LoVo (cell line): ENCODE measurements around the gene LRCH1.

Experiments
- DNase-seq: peaks from one replicate; pipeline ENCODE4 v3.0.0-alpha.2; 2016; ENCODE audit warnings: low spot score

LRCH1 gene

DNA sequence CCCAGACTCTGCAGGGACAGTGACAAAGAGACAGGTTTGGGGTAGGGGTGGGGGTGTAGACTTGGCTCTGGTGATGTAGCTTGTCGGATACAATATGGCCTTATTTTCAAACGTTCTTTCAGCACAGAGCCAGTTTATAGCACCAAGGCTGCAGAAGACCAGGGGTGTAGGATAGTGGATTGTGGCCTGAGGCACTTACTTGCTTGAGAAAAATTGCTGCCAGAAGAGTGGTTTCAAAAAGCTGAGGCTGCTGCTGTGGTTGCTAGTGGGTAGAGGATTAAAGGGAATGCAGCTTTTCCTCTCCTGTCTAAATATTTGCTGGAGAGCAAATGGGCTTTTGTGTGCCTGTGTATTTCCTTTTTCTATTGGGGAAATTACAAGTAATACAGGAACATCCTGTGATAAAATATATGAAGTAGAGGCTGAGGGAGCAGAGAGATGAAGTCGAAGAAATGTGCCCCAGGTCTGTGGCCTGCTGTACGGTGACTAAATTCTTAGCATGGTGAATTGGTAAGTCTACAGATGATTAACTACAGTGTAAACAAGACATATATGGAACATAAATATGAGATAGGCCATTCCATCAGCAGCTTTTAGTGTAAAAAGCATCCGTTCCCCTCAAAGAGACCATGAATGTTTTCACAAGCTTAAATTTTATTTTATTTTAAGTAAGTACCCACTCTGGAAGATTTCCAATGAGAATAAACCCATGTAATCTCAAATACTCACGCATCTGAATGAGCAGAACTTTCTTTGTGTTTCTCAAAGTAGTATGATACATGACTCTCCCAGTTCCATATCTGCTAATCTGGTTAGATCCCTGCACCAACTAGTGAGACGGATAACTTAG lies 112.9 kb downstream of the LRCH1 start:
- DNase-seq: peak; percentile 36

DNA sequence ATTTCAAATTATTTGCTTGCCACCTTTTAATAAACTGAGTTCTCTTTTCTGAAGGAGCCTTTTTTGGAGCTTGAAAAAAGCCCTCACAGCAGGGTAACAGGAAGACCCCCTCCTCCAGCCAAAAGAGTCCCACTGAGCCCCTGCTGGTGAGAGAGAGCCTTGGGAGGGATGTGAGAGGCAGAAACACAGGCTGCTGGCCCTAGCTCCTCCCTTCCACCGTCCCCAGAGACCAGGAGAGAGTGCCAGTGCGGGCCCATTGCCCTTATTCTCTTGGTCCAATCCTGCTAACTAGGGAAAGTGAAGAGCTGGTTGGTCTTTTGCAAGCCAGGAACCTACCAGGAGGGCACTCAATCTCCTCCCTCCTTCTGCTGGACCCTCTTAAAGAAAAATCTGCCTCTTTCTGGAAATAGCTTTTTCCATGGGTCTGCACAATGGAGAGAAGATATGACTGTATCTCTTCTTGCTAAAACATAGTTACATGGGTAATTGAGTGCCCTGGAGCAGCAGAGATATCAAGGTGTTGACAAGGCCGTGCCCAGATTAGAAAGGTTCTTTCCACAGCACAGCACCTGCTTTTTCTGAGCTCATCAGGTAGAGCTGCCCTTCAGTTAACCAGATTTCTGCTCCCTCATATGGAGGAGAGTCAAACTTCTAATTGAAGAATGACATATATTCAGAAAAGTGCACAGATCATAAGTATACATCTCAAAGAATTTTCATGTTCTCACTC lies 113.9 kb downstream of the LRCH1 start:
- no peak for DNase-seq

DNA sequence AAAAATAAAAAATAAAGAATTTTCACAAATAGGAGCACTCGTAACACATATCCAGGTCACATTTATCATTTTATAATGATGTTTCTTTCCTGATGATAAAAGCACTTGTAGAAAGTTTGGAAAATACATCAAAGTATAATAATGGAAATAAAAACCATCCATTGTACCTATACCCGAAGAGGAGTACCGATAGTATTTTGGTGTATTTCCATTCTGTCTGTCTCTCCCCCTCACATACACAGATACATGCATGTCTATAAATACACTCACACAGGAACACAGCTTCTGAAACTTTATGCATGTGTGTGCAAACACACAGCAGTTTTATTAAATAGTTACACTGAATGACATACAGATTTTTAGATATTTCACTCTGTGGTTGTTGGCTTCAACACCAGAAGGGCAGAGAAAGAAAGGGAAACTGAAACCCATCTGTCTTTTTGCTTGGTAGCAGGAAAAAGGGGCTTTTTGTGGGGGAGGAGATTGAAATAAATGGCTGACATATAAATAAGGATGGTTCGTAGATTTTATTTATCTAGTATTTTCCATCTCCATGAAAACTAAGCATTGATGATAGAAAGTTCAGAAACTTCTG lies 114.8 kb downstream of the LRCH1 start:
- no peak for DNase-seq

DNA sequence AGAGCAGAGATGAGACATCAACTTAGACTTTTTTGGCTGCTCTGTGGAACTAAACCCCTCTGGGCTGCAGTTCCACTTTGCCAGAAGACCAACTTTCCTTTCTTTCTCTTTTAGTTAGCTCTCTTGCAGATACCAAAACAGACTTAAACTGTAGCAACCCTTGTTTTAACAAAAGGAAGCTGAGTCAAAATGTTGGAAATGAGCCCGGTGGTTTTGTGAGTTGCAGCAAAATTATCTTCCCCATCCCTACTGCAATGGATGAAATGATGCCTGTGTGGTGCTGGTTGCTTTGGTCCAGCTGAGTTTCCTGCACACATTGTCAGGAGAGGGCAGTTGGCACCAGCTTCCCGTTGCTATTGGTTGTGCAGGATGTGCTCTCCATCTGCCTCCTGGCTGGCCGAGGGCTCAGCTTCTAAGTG lies 115.3 kb downstream of the LRCH1 start:
- no peak for DNase-seq

DNA sequence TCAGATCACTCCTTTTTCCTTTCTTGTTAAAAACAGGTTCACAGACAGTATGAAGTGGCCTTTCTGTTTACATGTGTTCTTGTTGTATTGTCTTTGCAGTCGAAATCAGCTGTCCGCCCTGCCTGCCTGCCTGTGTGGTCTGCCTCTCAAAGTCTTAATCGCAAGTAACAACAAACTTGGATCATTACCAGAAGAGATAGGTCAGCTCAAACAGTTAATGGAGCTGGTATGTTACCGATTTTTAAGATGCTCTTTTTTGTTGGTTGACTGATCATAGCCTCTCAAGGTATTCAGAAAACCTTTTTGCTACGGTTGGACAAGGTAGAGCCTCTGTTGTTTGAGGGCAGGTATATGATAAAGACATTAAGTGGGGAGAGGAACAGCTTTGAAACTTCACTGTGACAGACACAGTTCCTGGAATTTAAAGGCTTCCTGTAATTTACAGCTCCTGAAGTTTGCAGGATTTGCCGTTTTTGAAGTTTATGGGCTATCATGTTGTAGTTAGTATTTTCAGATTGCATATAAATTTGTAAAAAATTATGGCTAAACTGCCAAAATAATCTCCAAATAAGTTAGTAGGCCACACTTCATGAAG lies 116.1 kb downstream of the LRCH1 start:
- DNase-seq: no peak

- DNase-seq: no peak
These were observed 119.5 kb downstream of the LRCH1 start for GRCh38 chr13:46672338-46673090.

- DNase-seq: no peak
These were observed 122.0 kb downstream of the LRCH1 start for GRCh38 chr13:46675016-46675415.

DNA sequence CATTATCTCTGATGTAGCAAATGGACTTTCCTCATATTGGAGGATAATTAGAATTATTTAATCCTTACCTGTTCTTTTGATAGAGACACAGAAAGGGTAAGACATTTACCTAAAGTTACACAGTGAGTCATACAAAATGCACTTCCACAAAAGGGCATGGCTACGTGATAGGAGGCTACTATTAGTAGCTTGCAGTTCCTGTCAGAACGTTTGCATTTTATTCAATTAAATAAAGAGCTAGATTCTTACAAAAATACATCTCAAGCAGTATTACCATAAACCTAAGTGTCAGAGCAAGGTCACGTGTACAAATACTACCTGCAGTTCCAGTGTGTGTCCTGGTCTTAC lies 123.4 kb downstream of the LRCH1 start:
- no peak for DNase-seq

DNA sequence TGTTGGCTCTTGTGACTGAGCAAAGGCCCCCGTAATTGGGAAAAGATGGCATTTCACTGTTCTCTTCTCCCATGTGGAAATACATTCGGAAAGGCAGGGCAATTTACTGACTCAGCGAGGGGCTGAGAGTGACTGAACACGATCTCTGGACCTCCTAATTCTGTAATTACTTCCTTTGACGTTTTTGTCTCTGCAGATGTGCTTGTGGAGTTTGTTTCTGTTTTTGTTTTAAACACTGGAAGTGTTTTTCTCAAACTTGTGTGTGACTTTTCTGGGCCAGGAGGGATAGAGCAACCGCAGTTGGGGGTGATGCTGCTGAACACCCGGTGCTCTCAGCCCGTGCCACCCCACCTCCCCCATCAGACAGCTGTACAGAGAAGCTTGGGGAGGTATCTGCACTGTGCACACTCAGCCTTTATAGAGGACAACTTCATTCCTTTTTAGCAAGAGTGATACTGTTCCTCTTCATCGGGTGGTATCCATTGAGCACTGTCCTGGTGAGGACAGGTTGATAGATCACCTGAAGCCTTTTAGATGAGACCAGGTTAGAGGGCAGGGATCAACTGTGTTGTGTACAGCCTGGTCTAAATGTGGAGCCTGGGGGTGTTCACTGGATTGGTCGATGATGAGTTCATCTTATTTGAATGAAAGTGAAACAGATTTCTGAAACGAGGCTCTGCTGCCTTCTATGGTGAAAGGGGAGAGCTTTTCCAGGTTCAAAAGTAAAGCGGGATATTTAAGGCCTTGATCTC lies 126.6 kb downstream of the LRCH1 start:
- no peak for DNase-seq

DNA sequence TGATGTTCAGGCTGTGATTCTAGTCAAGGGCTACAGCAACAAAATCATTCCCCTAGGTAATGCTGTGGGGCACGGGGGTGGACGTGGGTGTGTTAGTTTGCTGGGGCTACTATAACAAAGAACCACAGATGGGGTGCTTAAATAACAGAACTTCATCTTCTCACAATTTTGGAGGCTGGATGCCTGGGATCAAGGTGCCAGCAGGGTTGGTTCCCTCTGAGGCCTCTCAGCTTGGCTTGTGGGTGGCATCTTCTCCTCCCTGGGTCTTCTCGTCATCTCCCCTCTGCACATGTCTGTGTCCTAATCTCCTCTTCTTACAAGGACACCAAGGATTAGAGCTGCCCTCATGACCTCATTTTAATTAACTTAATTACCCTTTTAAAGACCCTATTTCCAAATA lies 129.0 kb downstream of the LRCH1 start:
- DNase-seq: no peak

DNA sequence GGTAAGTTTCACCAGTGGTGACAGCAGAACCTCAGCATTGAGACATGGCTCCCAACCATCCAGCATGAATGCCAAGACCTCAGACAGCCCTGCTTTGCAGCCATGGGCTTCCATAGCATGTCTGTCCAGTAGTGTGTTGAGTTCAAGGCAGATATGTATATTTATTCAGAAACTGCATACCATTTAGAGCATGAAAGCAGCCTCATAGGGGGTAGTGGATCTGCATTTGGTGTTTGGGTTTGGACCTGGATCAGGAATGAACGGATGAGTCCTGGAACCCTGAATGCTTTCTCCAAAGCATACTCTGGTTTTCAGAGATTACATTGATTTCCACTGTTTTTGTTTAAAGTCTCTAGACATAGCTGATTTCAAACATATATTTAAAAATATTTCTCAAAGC lies 129.7 kb downstream of the LRCH1 start:
- DNase-seq: no peak

DNA sequence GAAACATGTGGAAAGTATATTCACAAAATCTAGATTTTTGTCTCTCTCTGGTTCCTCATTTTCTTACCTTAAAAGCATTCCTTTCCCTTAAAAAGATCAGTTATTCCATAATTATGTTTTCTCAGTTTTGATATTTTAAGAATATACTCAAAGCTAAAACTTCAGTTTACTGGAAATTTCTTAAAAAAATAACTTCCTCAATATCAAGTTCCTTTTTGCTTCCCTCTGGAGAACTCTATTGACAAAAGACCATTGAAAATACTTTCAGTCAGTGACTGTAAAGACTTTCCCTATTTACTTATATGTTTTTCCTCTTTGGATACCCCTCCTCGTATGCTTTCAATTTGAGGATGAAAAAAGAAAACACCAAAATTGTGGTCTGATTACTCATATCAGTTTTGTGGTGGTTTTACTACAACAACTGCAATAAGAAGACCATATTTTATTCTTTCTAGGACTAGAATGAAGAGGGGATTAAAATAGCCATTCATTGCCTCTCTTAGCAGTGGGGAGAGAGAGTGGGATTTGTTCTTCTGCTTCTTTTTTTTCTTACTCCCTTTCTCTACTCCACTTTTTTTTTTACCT lies 130.8 kb downstream of the LRCH1 start:
- no peak for DNase-seq

- peak; percentile 34 for DNase-seq
These were observed 131.5 kb downstream of the LRCH1 start for GRCh38 chr13:46684287-46685001.

GRCh38 chr13:46685006-46685730 lies 132.2 kb downstream of the LRCH1 start:
- no peak for DNase-seq

GRCh38 chr13:46686171-46686570 lies 133.2 kb downstream of the LRCH1 start:
- DNase-seq: no peak

- DNase-seq: peak; percentile 61
These were observed 134.8 kb downstream of the LRCH1 start for GRCh38 chr13:46687810-46688209.

GRCh38 chr13:46688306-46688705 lies 135.3 kb downstream of the LRCH1 start:
- DNase-seq: no peak

DNA sequence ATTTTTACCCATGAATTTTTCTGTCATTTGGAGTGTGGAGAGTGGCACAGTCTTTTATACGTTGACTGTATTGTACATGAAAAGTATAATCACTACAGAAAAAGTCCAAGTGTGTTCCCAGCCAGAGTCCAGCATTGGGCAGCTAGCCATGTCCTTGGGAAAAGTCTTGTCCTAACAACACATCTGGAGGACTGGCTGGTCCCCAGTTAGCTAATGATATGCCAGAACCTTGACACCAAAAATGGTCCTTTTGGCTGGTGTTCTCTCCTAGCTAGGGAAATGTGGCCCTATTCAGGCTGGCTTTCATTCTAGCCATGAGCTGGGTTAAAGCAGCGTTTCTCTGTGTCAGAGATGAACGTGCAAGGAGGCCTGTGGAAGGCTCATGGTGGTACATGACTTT lies 145.0 kb downstream of the LRCH1 start:
- DNase-seq: no peak

GRCh38 chr13:46698910-46699460 lies 146.0 kb downstream of the LRCH1 start:
- no peak for DNase-seq
